ENCODE results near the gene BID.

Gene BID

GRCh38 chr22:17732251-17732854, 41.9 kb downstream of the BID start:
- no peak for DNase-seq

DNA sequence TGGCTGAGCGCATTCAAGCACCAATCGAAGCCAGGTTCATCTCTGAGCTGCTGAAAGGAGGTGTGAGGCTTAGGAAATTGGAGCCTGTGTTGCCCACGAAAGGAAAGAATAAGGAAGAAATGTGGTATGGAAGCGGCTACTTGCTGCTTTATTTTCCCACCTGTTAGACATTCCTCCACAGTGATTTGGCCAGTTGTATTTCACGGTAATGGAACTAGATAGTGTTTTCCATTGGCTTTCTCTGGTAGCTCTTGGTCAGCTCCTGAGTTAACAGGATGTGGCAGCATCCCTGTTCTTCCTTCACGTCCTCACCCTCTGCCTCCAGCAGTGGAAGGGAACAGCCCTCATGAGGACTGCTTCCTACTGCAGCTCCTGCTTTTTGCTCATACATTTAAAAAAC, 44.7 kb downstream of the BID start:
- DNase-seq = no peak

- no peak for DNase-seq
Measured at GRCh38 chr22:17728786-17729185, 45.5 kb downstream of the BID start.

DNA sequence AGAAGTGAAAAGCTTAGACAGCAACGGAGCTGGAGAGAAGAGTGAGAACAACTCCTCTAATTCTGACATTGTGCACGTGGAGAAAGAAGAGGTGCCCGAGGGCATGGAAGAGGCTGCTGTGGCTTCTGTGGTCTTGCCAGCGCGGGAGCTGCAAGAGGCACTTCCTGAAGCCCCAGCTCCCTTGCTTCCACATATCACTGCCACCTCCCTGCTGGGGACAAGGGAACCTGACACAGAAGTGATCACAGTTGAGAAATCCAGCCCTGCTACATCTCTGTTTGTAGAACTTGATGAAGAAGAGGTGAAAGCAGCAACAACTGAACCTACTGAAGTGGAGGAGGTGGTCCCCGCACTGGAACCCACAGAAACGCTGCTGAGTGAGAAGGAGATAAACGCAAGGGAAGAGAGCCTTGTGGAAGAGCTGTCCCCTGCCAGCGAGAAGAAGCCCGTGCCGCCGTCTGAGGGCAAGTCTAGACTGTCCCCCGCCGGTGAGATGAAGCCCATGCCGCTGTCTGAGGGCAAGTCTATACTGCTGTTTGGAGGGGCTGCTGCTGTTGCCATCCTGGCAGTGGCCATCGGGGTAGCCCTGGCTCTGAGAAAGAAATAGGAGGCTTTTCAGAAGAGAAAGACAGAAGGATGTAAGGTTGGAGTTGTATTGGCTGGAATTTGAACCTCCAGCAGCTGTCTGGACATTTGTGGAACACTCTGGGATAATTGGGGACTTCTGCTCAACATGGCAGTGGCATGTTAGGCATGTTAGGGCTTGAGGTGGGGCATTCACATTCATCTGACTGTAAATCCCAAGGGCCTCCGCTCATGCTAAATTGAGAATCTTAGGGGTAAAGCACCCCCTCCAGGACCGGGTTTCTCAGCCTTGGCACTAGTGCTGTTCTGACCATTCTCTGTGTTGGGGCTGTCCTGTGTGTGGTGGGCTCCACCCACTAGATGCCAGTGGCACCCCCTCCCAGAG, 47.1 kb downstream of the BID start:
- DNase-seq = no peak

DNA sequence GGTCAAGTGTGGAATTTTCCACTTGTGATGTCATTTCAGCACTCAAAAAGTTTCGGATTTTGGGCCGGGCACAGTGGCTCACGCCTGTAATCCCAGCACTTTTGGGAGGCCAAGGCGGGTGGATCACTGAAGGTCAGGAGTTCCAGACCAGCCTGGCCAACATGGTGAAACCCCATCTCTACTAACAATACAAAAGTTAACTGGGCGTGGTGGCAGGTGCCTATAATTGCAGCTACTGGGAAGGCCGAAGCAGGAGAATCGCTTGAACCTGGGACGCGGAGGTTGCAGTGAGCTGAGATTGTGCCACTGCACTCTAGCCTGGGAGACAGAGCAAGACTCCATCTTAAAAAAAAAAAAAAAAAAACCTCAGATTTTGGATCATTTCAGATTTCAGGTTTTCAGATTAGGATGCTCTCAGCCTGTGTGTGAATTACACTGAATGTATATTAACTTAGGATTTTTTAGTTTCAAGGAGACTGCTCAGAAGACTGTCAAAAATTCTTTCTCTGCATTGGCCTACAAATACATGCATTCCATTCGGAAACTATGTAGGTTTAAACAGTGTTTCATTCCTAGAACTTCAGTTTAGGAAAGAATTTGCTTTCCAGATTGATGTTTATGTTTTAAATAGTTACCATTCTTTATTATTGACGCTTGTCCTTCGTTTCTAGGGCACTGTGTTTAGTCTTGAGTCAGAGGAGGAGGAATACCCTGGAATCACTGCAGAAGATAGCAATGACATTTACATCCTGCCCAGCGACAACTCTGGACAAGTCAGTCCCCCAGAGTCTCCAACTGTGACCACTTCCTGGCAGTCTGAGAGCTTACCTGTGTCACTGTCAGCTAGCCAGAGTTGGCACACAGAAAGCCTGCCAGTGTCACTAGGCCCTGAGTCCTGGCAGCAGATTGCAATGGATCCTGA, 48.0 kb downstream of the BID start:
- DNase-seq = peak in 1 of 2 experiments; percentile 9

DNA sequence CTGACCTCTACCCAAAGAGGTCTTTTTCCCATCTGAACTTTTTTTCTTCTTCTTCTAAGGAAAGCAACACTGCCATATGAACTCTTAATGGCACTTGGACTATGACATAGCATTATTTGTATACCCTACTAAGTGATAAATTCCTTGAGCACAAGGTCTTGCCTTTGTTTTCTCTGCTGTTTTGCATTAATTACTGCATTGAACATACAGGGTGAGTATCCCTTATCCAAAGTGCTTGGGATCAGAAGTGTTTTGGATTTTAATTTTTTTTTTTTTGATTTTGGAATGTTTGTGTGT, 48.8 kb downstream of the BID start:
- DNase-seq = no peak

- DNase-seq = no peak
Measured at GRCh38 chr22:17724678-17725499, 49.4 kb downstream of the BID start.

GRCh38 chr22:17724241-17724640, 50.0 kb downstream of the BID start:
- no peak for DNase-seq

DNA sequence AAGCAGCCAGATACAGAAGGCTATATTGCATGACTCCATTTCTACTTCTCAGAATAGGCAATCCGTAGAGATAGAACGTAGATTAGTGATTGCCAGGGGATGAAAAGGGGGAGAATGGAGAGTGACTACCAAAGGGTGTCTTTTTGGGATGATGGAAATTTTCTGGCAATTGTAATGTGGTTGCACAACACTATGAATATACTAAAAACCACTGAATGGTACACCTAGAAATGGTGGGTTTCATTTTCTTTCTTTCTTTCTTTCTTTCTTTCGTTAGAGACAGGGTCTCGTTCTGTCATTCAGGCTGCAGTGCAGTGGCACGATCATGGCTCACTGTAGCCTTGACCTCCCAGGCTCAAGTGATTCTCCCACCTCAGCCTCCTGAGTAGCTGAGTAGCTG, 54.4 kb downstream of the BID start:
- no peak for DNase-seq

DNA sequence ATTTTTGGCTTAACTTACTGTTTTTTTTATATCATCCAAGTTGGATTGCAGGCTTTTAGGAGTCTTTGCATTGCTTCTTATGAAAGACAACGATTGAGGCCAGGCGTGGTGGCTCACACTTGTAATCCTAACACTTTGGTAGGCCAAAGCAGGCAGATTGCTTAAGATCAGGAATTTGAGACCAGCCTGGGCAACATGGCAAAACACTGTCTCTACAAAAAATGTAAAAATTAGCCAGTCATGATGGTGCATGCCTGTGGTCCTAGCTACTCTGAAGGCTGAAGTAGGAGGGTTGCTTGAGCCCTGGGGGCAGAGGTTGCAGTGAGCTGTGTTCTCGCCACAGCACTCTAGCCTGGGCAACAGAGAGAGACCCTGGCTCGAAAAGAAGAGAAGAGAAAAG, 56.6 kb downstream of the BID start:
- DNase-seq = no peak

GRCh38 chr22:17716529-17716928, 57.7 kb downstream of the BID start:
- DNase-seq = no peak

- DNase-seq = no peak
Measured at GRCh38 chr22:17712441-17712840, 61.8 kb downstream of the BID start.

- no peak for DNase-seq
Measured at GRCh38 chr22:17710023-17710422, 64.2 kb downstream of the BID start.

DNA sequence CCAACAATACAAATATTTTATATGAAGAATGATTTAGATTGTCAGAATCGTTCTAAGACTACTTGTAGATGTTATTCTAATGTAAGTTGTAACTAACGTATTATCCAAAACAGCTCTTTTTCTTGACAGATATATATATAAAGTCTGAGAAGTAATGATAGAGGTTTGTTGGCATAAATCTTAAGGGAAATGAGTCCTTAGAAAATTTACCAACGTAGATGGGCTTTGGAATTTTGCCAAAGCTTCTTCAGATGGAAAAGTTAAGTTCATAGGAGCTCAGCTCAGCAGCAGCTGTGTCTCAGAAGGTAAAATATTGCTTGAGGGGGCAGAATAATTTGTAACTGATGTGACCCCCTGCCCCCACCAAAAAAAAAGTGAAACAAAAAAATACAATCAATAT, 66.7 kb downstream of the BID start:
- no peak for DNase-seq

GRCh38 chr22:17706947-17707346, 67.3 kb downstream of the BID start:
- DNase-seq = no peak

- no peak for DNase-seq
Measured at GRCh38 chr22:17705951-17706900, 68.0 kb downstream of the BID start.

- no peak for DNase-seq
Measured at GRCh38 chr22:17705546-17705945, 68.7 kb downstream of the BID start.

DNA sequence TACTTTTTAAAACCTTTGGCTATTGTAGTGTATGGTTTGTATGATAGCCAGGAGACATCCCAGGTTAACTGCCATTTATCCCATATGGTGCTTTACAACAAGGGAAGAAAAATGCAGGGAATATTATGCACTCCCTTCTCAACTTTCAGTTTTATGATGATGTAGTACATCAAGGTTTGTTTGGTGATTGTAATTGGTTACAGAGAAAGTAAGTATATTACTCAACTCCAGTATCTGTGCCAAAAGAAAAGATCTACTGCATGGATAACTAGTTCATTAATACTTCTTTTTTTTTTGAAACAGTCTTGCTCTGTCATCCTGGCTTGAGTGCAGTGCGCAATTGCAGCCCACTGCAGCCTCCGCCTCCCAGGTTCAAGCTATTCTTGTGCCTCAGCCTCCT, 70.5 kb downstream of the BID start:
- DNase-seq = no peak

- no peak for DNase-seq
Measured at GRCh38 chr22:17700778-17701177, 73.5 kb downstream of the BID start.

DNA sequence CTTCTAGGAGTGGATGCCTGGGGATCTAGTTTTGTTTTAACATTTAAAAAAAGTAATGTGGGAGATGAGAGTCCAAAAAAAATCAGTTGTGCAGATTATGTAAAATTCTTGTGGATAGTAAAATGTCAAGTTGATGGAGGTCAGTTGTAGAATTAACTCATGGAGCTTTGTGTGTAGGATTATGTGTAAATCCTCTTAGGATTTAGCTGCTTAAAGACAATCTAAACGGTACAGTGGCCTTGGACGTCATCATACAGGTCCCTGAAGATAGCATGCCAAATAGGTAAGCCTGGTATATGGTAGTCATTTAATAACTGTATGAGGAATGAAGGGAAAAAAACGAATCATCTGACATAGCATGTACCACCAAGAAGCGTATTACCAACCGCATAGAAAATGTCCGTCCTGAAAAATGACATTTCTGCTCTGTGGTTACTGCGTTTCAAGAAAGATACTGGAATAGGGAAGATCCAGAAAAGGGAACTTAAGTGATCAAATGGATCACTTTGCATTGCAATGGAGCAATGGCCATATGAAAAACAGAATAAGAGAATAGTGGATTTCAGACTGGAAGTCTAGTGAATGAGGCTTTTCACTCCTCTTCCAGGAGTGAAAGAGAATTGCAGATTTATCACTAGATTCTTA, 74.5 kb downstream of the BID start:
- DNase-seq = no peak

DNA sequence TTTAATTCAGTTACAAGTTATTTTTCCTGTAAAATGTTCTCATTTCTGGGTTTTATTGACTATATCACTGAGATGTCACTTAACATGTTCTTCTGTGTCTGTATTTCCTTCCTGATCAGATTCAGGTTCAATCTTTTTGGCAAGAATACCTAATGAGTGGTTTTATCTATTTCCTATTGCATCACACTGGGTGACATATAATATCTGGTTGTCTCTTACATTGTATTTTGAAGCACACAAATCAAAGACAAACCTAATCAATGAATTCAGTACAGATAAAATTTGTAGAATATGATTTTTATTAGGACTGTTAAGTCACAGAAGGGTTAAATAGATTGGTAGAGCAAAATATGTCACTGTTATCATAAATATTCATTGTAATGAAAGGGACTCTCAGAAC, 75.3 kb downstream of the BID start:
- no peak for DNase-seq

Measured in NCI-H2081 (cell line).